Upper lobe of right lung (tissue), 1 donor: ENCODE results near the gene CATSPERD. TPM values are rescaled to one million over a fixed set of nuclear protein-coding genes. Genes with fewer than 3 reads are reported as not detected.

Experiments
- ATAC-seq: fragments of 200-7000 bp; cut with Tn5 transposase; one replicate; pipeline ENCODE4 v1.9.1; 2020; ENCODE audit warnings: mild to moderate bottlenecking, moderate library complexity
- DNase-seq: peaks from one replicate; pipeline ENCODE4 v3.0.0-alpha.2; 2020
- H3K27ac ChIP-seq: fragments of 200-600 bp; one replicate; pipeline ENCODE4 v1.8.0; 2022
- H3K27me3 ChIP-seq: fragments of 200-600 bp; one replicate; pipeline ENCODE4 v1.8.0; 2022; ENCODE audit warnings: mild to moderate bottlenecking
- H3K36me3 ChIP-seq: fragments of 200-600 bp; one replicate; pipeline ENCODE4 v1.8.0; 2022
- H3K4me1 ChIP-seq: fragments of 200-600 bp; one replicate; pipeline ENCODE4 v1.8.0; 2022
- H3K4me3 ChIP-seq: fragments of 200-600 bp; one replicate; pipeline ENCODE4 v1.8.0; 2022; ENCODE audit warnings: mild to moderate bottlenecking
- H3K9me3 ChIP-seq: fragments of 200-600 bp; one replicate; pipeline ENCODE4 v1.8.0; 2022
- intact Hi-C: fragments of 100-400 bp; cut with DNase I; formaldehyde crosslinking; loops from one replicate; pipeline ENCODE4 v1.11.0; 2022
- total RNA-seq: library from RNA; stranded (reverse); fragmentation: NEBNext Ultra II Directional; extraction: Animal tissue kit (Norgen Biotek cat#: 25700); gene quantifications from one replicate; pipeline ENCODE4 v1.2.1, GENCODE V29; 2021
- TF ChIP-seq, protein P1 (sequence below): fragments of 200-600 bp; IDR thresholded peaks from one replicate; pipeline ENCODE4 v1.8.0; 2022; ENCODE audit warnings: antibody characterized with exemption
- donor health status: DM: no; HTN: yes; CAD: no; lungs with severe emphysema.

Gene CATSPERD
- total RNA-seq, 1 donor from 2014 or later, result not detected

DNA sequence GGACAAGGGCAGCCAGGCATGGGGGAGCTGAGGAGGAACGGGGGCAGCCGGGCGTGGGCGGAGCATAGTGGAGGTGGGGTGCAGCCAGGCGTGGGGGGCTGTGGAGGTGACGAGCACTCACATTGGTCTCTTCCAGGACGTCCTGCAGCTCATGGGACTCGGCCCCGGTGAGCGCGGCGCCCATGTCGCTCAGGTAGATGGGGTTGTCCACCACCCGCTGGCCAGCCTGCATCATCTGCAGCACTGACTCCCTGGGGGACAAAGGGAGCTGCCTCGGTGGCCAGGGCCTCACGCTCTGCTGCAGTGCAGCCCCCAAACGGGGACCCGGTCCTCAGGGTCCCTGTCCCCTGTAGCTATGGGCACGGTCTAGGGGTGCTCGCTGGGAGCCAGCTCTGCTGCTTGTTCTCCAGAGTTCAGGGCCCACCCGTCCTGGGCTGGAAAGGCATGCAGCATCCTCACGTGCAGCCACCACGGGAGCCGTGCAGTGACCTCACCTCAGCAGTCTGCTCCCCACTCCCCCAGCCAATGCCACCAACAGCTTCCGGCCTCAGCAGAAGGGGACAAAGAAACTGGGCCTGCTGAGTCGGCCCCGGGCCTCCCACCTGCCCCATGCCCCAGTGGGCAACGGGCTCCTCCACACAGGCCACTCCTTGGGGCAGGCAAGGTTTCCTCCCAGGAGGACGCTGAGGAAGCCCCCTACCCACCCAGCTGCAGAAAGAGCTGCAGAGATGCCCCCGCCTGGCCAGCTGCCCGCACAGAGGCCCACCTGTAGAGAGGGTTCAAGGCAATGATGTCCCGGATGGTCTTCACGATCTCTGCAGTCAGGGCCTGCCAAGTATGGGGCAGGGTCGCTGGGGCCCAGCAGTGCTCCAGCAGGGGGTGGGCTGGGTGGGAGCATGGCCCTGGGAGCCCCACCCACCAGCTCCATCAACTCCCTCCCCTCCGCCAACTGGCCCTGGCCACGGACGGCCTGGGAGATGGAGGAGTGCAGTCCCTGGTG lies 12.6 kb upstream of the CATSPERD start:
- no peaks in the 10 kb centered on the region for H3K4me1 ChIP-seq
- peaks cover 87% of the 10 kb centered on the region for H3K36me3 ChIP-seq
- no peak overlapping the region for H3K4me3 ChIP-seq
- intact Hi-C loops, result no loop called here
- DNase-seq (no peak), ATAC-seq (peak; percentile 6)
- TF ChIP-seq, protein P1, sequence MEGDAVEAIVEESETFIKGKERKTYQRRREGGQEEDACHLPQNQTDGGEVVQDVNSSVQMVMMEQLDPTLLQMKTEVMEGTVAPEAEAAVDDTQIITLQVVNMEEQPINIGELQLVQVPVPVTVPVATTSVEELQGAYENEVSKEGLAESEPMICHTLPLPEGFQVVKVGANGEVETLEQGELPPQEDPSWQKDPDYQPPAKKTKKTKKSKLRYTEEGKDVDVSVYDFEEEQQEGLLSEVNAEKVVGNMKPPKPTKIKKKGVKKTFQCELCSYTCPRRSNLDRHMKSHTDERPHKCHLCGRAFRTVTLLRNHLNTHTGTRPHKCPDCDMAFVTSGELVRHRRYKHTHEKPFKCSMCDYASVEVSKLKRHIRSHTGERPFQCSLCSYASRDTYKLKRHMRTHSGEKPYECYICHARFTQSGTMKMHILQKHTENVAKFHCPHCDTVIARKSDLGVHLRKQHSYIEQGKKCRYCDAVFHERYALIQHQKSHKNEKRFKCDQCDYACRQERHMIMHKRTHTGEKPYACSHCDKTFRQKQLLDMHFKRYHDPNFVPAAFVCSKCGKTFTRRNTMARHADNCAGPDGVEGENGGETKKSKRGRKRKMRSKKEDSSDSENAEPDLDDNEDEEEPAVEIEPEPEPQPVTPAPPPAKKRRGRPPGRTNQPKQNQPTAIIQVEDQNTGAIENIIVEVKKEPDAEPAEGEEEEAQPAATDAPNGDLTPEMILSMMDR, result no peak
- no peaks in the 10 kb centered on the region for H3K9me3 ChIP-seq
- H3K27ac ChIP-seq, result no peak overlapping the region
- H3K27me3 ChIP-seq, result no peaks in the 10 kb centered on the region

DNA sequence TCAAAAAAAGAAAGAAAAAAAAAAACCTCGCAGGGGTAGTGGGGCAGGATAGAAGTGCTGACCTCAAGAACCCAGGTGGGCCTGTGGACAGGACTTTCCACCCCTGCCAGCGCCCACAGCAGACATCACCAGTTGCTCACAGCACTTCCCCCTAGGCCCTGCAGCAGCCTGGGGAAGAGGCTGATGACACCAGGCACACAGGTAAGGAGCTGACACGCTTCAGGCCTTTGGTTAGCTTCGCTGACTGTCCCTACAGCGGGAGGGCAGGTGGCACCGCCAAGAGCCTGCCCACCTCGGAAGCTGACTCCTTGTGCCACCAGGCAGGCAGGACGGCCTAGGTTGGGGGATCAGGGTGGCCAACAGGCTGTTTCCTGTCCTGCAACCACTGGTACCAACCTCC lies 9.4 kb upstream of the CATSPERD start:
- Histone ChIP-seq H3K4me1 (no peaks in the 10 kb centered on the region), H3K4me3 (no peak overlapping the region), H3K27ac (no peak overlapping the region), H3K27me3 (no peaks in the 10 kb centered on the region), H3K9me3 (no peaks in the 10 kb centered on the region), H3K36me3 (peaks cover 72% of the 10 kb centered on the region)
- ATAC-seq (no peak), DNase-seq (no peak)
- TF ChIP-seq, protein P1, result no peak
- intact Hi-C loops, result no loop called here

DNA sequence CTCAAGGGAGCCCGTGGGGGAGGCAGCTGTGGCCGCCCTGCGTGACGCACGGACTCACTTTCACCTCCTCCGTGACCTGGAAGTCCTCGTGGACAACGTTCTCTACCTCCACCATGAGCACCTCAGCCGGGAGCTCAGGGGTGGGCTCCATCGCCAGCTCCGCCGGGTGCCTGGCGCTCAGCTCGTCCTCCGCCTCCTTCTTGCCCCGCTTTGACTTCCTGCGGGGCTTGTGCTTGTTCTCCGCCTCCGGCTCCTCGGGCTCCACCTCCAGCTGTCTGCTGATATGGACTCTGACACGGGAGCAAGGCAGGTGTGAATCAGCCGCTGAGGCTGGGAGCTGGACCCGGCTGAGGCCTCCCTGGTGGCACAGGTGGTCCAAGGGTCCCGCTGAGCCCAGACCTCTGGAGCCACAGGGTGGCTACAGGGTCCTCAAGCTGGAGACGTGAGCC lies 8.7 kb upstream of the CATSPERD start:
- Histone ChIP-seq H3K27me3 (no peaks in the 10 kb centered on the region), H3K27ac (no peak overlapping the region), H3K9me3 (no peaks in the 10 kb centered on the region), H3K36me3 (peaks cover 65% of the 10 kb centered on the region), H3K4me1 (no peaks in the 10 kb centered on the region), H3K4me3 (no peak overlapping the region)
- TF ChIP-seq, protein P1, result no peak
- intact Hi-C loops, result no loop called here
- ATAC-seq (no peak), DNase-seq (no peak)

DNA sequence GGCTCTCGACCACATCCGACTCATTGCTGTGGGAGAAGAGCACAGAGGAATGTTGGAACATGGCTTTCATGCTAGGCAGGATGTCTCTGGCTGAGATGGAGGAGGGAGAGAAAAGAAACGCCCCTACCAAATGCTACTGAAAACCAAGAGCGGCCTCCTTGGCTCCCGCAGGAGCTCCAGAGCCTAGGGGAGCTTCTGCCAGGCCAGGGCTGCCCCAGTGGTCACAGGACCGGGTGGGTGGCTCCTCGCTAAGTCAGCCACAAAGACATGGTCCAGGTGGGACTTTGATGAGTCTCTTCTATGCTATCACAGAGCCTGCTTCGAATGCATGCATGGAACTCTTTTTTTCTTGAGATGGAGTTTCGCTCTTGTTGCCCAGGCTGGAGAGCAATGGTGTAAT lies 7.2 kb upstream of the CATSPERD start:
- TF ChIP-seq, protein P1, result no peak
- peaks cover 3% of the 10 kb centered on the region for H3K4me1 ChIP-seq
- no peak overlapping the region for H3K27ac ChIP-seq
- H3K27me3 ChIP-seq, result no peaks in the 10 kb centered on the region
- no peak for DNase-seq
- no peak overlapping the region for H3K4me3 ChIP-seq
- H3K36me3 ChIP-seq, result peaks cover 50% of the 10 kb centered on the region
- intact Hi-C loops, result no loop called here
- no peak for ATAC-seq
- no peaks in the 10 kb centered on the region for H3K9me3 ChIP-seq

DNA sequence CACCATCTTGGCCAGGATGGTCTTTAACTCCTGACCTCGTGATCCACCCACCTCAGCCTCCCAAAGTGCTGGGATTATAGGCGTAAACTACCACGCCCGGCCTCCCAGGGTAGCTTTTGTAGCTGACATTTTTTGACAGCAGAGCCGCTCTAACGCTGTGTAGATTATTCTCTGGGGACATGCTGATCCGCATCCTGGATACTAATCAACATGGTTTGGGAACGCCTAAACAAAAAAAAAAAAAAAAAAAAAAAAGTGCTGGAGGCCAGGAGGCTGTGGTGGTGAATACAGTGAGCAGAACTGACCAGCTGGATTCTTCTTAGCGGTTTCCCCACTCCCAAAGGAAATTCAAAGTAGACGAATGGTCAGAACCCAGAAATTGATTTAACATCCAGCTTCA lies 5.6 kb upstream of the CATSPERD start:
- Histone ChIP-seq H3K27me3 (no peaks in the 10 kb centered on the region), H3K4me3 (no peak overlapping the region), H3K36me3 (peaks cover 45% of the 10 kb centered on the region), H3K27ac (no peak overlapping the region), H3K9me3 (no peaks in the 10 kb centered on the region), H3K4me1 (peaks cover 13% of the 10 kb centered on the region)
- ATAC-seq (no peak), DNase-seq (no peak)
- TF ChIP-seq, protein P1, result no peak
- intact Hi-C loops, result no loop called here
